Measurements from ENCODE around the gene ZNF557.
"Not testable (repeated sequence)": the region's sequence is repeated elsewhere in the genome, so short reads cannot be mapped to it uniquely, and the experiment has no call there.

Gene ZNF557

DNA sequence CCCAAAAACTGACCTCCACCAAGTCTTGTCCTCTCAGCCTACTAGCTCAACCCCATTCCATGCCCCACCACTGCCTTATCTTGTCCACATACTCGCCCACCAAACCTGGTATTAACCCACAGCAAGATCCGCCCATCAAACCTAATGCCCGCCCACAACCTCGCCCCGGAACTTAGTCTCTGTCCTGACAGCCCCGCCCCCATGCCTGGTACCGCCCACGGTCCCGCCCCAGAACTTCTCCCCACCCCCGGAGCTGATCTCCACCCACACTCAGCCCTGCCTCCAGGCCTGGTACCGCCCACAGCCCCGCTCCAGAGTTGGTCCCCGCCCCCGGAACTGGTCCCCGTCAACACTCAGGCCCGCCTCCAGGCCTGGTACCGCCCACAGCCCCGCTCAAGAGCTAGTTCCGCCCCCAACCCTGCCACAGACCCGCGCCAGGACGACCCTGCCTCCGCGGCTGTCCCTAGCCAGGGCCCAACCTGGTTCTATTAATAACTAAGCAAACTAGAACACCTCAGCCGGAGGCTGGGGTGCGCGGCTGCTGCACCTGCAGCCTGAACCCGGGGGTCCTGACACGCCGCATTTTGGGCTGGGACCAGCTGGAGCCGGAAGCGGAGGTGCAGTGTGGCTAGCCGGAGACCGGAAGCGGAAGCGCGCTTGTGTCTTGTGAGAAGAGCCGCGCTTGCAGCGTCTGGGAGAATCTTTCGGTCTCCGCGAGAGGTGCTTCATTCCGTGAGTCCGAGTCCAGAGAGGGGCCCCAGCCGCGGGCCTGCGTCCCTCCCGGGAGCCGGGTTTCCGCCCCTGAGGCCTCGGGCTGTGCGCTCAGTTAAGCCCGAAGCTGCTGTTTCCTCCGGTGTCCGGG, at the start of gene ZNF557:
Gene ZNF557, plus strand, starts transcription at position 662 of the 862 bp plus-strand sequence. CDS start 5,372 bp downstream, outside the sequence.
- DNase-seq, result peak; percentile 92

DNA sequence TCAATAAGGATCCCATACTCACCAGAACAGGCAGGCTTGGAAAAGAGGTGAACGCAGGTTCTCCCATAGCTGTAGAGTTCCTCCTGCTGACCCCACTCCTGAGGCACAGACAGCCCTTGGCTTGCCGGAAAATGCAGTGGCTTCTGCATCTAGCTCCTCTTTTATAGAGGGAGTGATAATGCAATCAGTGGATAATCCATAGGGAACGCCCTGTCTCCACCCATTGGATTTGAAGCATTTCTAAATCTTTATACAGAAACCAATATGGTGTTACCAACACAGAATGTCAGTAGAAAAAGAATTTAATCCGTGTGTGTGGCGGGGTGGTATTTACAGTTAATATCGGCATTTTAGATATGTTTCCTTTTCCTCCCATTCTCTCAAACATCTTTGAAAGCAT, 48.2 kb upstream of the ZNF557 start, which contains the start of gene MBD3L2B:
Gene MBD3L2B, minus strand, starts transcription at position 101 of the 400 bp plus-strand sequence. Its CDS starts 34 bp downstream, at position 67.
- not testable (repeated sequence) for DNase-seq

DNA sequence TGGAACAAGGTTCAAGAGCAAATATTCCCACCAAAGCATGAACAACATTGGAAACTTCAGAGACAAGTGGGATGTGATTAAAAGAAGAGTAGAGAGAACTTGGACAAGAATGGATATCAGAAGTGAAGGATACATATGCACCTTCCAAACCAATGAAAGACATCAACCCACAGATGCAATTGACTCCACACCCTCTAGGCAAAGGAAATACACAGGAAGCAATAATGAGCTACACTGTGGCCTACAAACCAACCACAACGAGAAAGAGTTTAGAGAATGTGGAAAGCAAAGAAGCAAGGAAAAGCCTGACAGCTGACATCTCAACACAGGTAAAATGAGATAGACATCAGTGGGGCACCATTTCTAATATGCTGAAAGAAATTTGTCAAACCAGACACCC, 40.7 kb upstream of the ZNF557 start:
- not testable (repeated sequence) for DNase-seq

DNA sequence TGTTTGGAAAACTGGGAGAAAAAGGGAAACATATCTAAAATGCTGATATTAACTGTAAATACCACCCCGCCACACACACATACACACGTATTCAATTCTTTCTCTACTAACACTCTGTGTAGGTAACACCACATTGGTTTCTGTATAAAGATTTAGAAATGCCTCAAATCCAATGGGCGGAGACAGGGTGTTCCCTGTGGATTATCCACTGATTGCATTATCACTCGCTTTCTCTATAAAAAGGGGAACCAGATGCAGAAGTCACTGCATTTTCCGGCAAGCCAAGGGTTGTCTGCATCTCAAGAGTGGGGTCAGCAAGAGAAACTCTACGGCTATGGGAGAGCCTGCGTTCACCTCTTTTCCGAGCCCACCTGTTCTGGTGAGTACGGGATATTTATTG, 39.2 kb upstream of the ZNF557 start, which contains the start of gene MBD3L5:
Gene MBD3L5, plus strand, starts transcription at position 301 of the 400 bp plus-strand sequence. Its CDS starts 34 bp downstream, at position 335.
- not testable (repeated sequence) for DNase-seq

DNA sequence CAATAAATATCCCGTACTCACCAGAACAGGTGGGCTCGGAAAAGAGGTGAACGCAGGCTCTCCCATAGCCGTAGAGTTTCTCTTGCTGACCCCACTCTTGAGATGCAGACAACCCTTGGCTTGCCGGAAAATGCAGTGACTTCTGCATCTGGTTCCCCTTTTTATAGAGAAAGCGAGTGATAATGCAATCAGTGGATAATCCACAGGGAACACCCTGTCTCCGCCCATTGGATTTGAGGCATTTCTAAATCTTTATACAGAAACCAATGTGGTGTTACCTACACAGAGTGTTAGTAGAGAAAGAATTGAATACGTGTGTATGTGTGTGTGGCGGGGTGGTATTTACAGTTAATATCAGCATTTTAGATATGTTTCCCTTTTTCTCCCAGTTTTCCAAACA, 29.4 kb upstream of the ZNF557 start, which contains the start of gene MBD3L4:
Gene MBD3L4, minus strand, starts transcription at position 101 of the 400 bp plus-strand sequence. Its CDS starts 35 bp downstream, at position 66.
- not testable (repeated sequence) for DNase-seq

DNA sequence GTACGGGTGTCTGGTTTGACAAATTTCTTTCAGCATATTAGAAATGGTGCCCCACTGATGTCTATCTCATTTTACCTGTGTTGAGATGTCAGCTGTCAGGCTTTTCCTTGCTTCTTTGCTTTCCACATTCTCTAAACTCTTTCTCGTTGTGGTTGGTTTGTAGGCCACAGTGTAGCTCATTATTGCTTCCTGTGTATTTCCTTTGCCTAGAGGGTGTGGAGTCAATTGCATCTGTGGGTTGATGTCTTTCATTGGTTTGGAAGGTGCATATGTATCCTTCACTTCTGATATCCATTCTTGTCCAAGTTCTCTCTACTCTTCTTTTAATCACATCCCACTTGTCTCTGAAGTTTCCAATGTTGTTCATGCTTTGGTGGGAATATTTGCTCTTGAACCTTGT, 27.9 kb upstream of the ZNF557 start:
- DNase-seq, result not testable (repeated sequence)

GRCh38 chr19:7049021-7049420, 20.5 kb upstream of the ZNF557 start, which contains the start of gene MBD3L2:
MBD3L2 (plus strand) TSS chr19:7049321; CDS start chr19:7049374, 53 bp downstream.
- DNase-seq, result not testable (repeated sequence)

- DNase-seq, result not testable (repeated sequence)
Observed at GRCh38 chr19:7051421-7051820, 18.1 kb upstream of the ZNF557 start.

- DNase-seq, result not testable (repeated sequence)
Observed at GRCh38 chr19:7052896-7053295, 16.6 kb upstream of the ZNF557 start.

DNA sequence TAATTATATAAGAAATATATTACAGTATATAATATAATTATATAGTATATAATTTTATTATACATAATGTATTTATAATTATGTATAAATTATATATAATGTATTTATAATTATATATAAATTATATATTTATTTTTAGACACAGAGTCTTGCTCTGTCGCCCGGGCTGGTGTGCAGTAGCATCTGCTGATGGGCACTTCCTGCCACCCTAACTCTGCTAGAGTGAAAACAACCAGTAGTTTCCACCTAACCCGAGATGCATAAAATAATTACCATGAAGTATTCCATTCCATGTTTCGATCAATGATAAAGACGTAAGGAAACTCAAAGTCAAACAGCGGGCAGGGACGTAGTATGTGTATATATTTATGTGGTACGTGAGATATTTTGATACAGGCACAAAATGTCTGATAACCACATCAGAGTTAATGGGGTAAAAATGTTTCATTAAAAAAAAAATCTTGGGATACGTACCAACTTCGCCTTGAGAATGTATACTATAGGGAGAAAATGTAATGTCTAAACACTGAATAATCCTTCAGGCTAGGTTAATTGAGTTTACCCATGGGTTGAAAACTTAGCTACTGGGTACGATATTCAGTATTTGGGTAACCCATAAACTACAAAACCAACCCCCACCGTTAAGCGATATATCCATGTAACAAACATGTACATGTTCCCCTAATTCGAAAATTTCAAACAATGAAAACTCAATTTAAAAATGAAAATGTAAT, 14.7 kb upstream of the ZNF557 start:
- not testable (repeated sequence) for DNase-seq

DNA sequence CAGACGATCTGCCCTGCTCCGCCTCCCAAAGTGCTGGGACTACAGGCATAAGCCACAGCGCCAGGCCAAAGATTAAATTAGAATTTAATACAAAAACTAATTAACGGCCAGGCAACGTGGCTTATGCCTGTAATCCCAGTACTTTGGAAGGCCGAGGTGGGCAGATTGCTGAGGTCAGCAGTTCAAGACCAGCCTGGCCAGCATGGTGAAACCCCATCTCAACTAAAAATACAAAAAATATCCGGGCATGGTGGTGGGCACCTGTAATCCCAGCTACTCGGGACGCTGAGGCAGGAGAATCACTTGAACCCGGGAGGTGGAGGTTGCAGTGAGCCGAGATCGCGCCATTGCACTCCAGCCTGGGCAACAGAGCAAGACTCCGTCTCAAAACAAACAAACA, 13.8 kb upstream of the ZNF557 start:
- DNase-seq, result not testable (repeated sequence)

- DNase-seq, result not testable (repeated sequence)
Observed at GRCh38 chr19:7056371-7056770, 13.1 kb upstream of the ZNF557 start.

DNA sequence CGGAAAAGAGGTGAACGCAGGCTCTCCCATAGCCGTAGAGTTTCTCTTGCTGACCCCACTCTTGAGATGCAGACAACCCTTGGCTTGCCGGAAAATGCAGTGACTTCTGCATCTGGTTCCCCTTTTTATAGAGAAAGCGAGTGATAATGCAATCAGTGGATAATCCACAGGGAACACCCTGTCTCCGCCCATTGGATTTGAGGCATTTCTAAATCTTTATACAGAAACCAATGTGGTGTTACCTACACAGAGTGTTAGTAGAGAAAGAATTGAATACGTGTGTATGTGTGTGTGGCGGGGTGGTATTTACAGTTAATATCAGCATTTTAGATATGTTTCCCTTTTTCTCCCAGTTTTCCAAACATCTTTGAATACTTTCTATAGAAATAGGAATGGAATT, 10.9 kb upstream of the ZNF557 start, which contains the start of gene MBD3L3:
Gene MBD3L3, minus strand, starts transcription at position 101 of the 400 bp plus-strand sequence. Its CDS starts 71 bp downstream, at position 30.
- DNase-seq, result not testable (repeated sequence)

- DNase-seq, result not testable (repeated sequence)
Observed at GRCh38 chr19:7059977-7060376, 9.5 kb upstream of the ZNF557 start.

DNA sequence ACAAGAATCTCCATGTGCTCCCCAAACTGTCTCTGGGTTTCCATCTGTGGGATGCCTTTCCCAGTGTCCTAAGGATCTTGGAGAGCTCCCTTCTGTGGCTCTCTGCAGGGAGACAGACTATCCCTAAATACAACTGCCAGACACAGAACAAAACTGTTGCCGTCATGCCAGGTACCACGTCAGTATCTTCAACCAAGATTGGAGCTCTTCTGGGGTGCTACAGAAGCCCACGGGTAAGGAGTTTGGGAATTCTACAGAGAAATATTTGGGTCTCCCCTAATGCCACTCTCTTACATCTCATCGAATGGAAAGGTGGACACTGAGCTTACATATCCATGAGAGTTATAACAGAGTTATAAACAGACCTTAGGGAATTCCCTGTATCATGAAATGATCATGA, 6.2 kb upstream of the ZNF557 start:
- no peak for DNase-seq

- no peak for DNase-seq
Observed at GRCh38 chr19:7063764-7064418, 5.6 kb upstream of the ZNF557 start.

DNA sequence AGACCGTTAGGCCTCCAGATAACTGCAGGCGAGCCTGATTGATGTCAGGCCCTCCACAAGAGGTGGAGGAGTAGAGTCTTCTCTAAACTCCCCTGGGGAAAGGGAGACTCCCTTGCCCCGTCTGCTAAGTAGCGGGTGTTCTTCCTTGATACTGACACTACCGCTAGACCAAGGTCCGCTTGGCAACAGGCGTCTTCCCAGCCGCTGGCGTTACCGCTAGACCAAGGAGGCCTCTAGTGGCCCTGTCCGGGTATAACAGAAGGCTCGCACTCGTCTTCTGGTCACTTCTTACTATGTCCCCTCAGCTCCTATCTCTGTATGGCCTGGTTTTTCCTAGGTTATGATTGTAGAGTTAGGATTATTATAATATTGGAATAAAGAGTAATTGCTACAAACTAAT, 2.4 kb upstream of the ZNF557 start:
- not testable (repeated sequence) for DNase-seq

GRCh38 chr19:7067716-7068115, 1.8 kb upstream of the ZNF557 start:
- DNase-seq, result no peak

- DNase-seq, result no peak
Observed at GRCh38 chr19:7068599-7068998, 904 bp upstream of the ZNF557 start.

- no peak for DNase-seq
Observed at GRCh38 chr19:7069904-7070226, 362 bp downstream of the ZNF557 start.

- DNase-seq, result no peak
Observed at GRCh38 chr19:7072541-7072940, 3.0 kb downstream of the ZNF557 start.

GRCh38 chr19:7074705-7075282, 5.3 kb downstream of the ZNF557 start:
- no peak for DNase-seq
